Choroid plexus epithelial cell (primary cell): ENCODE results near the gene ANKRD16.

ENCODE experiments used
- DNase-seq: peaks from one replicate; pipeline ENCODE4 v3.0.0-alpha.2; 2010; ENCODE audit warnings: low read depth
- H3K4me3 ChIP-seq: 2 replicates; pipeline ENCODE4 v1.5.1; 2011; ENCODE audit warnings: low read depth, mild to moderate bottlenecking, control low read depth, low read length, moderate library complexity
- CTCF ChIP-seq: conservative IDR thresholded peaks from 2 replicates; pipeline ENCODE4 v1.5.1; 2011; ENCODE audit warnings: low read depth, mild to moderate bottlenecking, control low read depth, inconsistent platforms, low read length, moderate library complexity

The ANKRD16 gene

GRCh38 chr10:5892007-5892406 lies 2.3 kb upstream of the ANKRD16 start:
- TF ChIP-seq CTCF, result no peak
- no peak for DNase-seq
- H3K4me3 ChIP-seq, result no peak overlapping the region

GRCh38 chr10:5891009-5891408 lies 1.3 kb upstream of the ANKRD16 start:
- peak overlapping the region; percentile 82 for H3K4me3 ChIP-seq
- DNase-seq, result no peak
- no peak for TF ChIP-seq CTCF

GRCh38 chr10:5890452-5890915 lies 791 bp upstream of the ANKRD16 start:
- H3K4me3 ChIP-seq, result peak overlapping the region; percentile 82
- no peak for DNase-seq
- TF ChIP-seq CTCF, result no peak

GRCh38 chr10:5888843-5889623 lies 660 bp downstream of the ANKRD16 start:
- DNase-seq, result peak; percentile 23
- no peak for TF ChIP-seq CTCF
- H3K4me3 ChIP-seq, result peak overlapping the region; percentile 85

- TF ChIP-seq CTCF, result no peak
- peak; percentile 56 for DNase-seq
- peak overlapping the region; percentile 85 for H3K4me3 ChIP-seq
These were observed 1.3 kb downstream of the ANKRD16 start for GRCh38 chr10:5888351-5888750.

GRCh38 chr10:5887641-5888040 lies 2.1 kb downstream of the ANKRD16 start:
- TF ChIP-seq CTCF, result no peak
- DNase-seq, result no peak
- H3K4me3 ChIP-seq, result no peak overlapping the region

- H3K4me3 ChIP-seq, result no peak overlapping the region
- TF ChIP-seq CTCF, result no peak
- no peak for DNase-seq
These were observed 2.7 kb downstream of the ANKRD16 start for GRCh38 chr10:5887029-5887428.
